Activated CD8-positive, alpha-beta T cell treated with anti-CD3 and anti-CD28 coated beads for 36 hours (primary cell): Measurements from ENCODE around the gene CCDC87. TPM values are rescaled to one million over a fixed set of nuclear protein-coding genes. Genes with fewer than 3 reads are reported as not detected.

ENCODE experiments used
- ATAC-seq: fragments of 200-7000 bp; cut with Tn5 transposase; one replicate; pipeline ENCODE4 v1.10.0; 2021; ENCODE audit warnings: mild to moderate bottlenecking, moderate library complexity
- CTCF ChIA-PET: fragments of 350-600 bp; sonication (Branson Sonifier 250); formaldehyde crosslinking; loops from one replicate; lab custom pipeline; 2021; ENCODE audit warnings: antibody characterized with exemption; lab: Charles Lee
- POLR2A ChIA-PET: fragments of 350-600 bp; sonication (Branson Sonifier 250); formaldehyde crosslinking; loops from one replicate; lab custom pipeline; 2021; ENCODE audit warnings: antibody characterized with exemption; lab: Charles Lee
- DNase-seq: peaks from one replicate; pipeline ENCODE4 v3.0.0-alpha.2; 2020
- H3K27ac Mint-ChIP-seq: one replicate; pipeline ENCODE4 v1.8.0; 2021; ENCODE audit warnings: mild to moderate bottlenecking, mixed read lengths
- H3K27me3 Mint-ChIP-seq: one replicate; pipeline ENCODE4 v1.8.0; 2021; ENCODE audit warnings: mixed read lengths
- H3K36me3 Mint-ChIP-seq: one replicate; pipeline ENCODE4 v1.8.0; 2021; ENCODE audit warnings: low read depth, mixed read lengths
- H3K4me1 Mint-ChIP-seq: one replicate; pipeline ENCODE4 v1.8.0; 2021; ENCODE audit warnings: low read depth, mixed read lengths
- H3K4me3 Mint-ChIP-seq: one replicate; pipeline ENCODE4 v1.8.0; 2021; ENCODE audit warnings: mild to moderate bottlenecking, moderate library complexity, mixed read lengths
- H3K9me3 Mint-ChIP-seq: one replicate; pipeline ENCODE4 v1.8.0; 2021; ENCODE audit warnings: mixed read lengths
- intact Hi-C: fragments of 100-400 bp; cut with micrococcal nuclease; formaldehyde crosslinking; loops from one replicate; pipeline ENCODE4 v1.10.0; 2022
- total RNA-seq, 2 experiments: library from RNA; stranded (reverse); gene quantifications; one replicate each; pipeline ENCODE4 v1.2.3, GENCODE V29; 2021
- TF ChIP-seq, protein P1 (sequence below): fragments of 200-600 bp; IDR thresholded peaks from one replicate; pipeline ENCODE4 v1.8.0; 2022; ENCODE audit warnings: antibody characterized with exemption, mild to moderate bottlenecking

CCDC87 gene
- total RNA-seq, 2 experiments from 2014 or later: 0.14 to 0.27 TPM

DNA sequence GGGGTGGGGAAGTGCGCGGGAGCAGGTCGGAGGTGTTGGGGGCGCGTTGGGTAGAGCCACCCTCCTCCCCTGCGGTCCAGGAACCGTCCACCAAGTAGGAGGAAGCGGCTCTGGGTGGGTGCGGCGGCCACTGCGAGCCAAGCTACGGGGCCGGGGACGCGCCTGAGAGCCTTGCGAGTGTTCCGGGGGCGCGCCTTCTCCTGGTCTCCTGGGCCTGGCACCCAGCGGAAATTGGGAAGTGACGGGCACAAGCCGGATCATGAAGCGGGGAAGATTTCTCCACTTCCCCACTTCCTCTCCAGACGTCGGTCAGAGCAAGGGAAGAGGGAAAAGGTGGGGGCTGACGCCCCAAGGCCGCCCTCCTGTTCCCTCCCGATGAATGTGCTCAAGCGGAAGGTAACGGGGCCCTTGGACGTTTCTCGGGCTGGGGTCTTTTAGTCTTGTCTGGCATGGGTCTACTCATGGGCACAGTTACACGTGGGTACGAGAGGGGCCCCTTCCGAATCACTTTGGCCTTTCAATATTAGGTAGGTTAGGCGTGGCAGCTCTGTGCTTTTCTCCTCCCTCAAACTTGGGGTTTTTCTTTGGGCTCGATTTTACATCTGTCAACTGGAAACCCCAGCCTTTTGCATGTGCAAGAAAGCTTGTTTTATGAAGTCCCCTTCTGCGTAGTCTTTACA, 24.4 kb upstream of the CCDC87 start:
- H3K4me1 Mint-ChIP-seq: peaks cover 40% of the 10 kb centered on the region
- H3K36me3 Mint-ChIP-seq: peaks cover 61% of the 10 kb centered on the region
- POLR2A ChIA-PET: interaction anchor here (0.5 to 16.1 kb wide), 19 partner anchors 10 to 546 kb away, joined by 3 to 558 read pairs (median 4); partner anchors contain the start of genes ACTN3, CCS, RBM4 and RBM4B
- peak overlapping the region; percentile 98 for H3K27ac Mint-ChIP-seq
- peak; percentile 16 for DNase-seq
- TF ChIP-seq, protein P1, sequence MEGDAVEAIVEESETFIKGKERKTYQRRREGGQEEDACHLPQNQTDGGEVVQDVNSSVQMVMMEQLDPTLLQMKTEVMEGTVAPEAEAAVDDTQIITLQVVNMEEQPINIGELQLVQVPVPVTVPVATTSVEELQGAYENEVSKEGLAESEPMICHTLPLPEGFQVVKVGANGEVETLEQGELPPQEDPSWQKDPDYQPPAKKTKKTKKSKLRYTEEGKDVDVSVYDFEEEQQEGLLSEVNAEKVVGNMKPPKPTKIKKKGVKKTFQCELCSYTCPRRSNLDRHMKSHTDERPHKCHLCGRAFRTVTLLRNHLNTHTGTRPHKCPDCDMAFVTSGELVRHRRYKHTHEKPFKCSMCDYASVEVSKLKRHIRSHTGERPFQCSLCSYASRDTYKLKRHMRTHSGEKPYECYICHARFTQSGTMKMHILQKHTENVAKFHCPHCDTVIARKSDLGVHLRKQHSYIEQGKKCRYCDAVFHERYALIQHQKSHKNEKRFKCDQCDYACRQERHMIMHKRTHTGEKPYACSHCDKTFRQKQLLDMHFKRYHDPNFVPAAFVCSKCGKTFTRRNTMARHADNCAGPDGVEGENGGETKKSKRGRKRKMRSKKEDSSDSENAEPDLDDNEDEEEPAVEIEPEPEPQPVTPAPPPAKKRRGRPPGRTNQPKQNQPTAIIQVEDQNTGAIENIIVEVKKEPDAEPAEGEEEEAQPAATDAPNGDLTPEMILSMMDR: no peak
- peaks cover 1% of the 10 kb centered on the region for H3K9me3 Mint-ChIP-seq
- no peak for ATAC-seq
- H3K27me3 Mint-ChIP-seq: no peaks in the 10 kb centered on the region
- CTCF ChIA-PET: interaction anchor here (0.9 to 2.6 kb wide), 5 partner anchors 14 to 208 kb away, joined by 3 to 16 read pairs (median 4); partner anchors contain the start of genes RBM4 and RBM4B
- intact Hi-C loops: loop anchor here (5.0 kb wide), 1 partner anchor 40 kb away; no protein-coding TSS in a partner anchor
- H3K4me3 Mint-ChIP-seq: peak overlapping the region; percentile 93

DNA sequence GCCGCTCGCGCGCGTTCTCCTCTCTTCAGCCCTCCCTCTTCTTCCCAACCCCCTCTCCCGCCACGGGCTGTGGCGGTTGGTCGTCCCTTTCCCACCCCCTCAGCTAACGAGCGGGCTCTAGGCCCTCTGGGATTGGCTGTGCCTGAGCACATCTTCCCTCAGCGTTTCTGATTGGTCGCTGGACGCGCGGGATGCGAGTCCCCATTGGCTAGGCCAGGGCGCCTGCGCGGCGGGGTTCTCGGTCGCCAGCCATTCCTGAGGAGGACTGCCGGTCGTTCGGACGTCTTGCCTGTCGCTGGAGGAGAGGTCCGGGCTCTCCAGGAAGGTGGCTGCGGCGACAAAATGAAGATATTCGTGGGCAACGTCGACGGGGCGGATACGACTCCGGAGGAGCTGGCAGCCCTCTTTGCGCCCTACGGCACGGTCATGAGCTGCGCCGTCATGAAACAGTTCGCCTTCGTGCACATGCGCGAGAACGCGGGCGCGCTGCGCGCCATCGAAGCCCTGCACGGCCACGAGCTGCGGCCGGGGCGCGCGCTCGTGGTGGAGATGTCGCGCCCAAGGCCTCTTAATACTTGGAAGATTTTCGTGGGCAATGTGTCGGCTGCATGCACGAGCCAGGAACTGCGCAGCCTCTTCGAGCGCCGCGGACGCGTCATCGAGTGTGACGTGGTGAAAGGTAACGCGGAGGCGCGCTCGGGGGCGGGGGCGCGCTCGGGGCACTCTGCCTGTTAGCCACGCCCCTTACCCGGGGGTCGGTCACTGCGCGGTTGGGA, 23.7 kb upstream of the CCDC87 start, which contains the start of gene RBM14:
RBM14 (plus strand) TSS at position 252 of the 776 bp plus-strand sequence; CDS start at position 343, 91 bp downstream.
- Mint-ChIP-seq H3K4me3 (peak within 1 kb of the TSS; percentile 93), H3K9me3 (peaks cover 1% of the 10 kb centered on the region), H3K36me3 (peaks cover 54% of the 10 kb centered on the region), H3K27me3 (no peaks in the 10 kb centered on the region), H3K4me1 (peaks cover 33% of the 10 kb centered on the region), H3K27ac (peak within 1 kb of the TSS; percentile 98)
- DNase-seq: peak; percentile 99
- ChIA-PET CTCF (interaction anchor here (1.6 to 2.6 kb wide), 3 partner anchors 22 to 207 kb away, joined by 4 to 16 read pairs (median 13); partner anchors contain the start of genes RBM4 and RBM4B), POLR2A (interaction anchor here (0.8 to 16.1 kb wide), 13 partner anchors 9 to 546 kb away, joined by 3 to 558 read pairs (median 5); partner anchors contain the start of genes ACTN3, CCS, RBM4 and RBM4B)
- peak; percentile 96 for ATAC-seq
- TF ChIP-seq, protein P1: no peak
- intact Hi-C loops: loop anchor here (5.0 kb wide), 1 partner anchor 39 kb away; no protein-coding TSS in a partner anchor

DNA sequence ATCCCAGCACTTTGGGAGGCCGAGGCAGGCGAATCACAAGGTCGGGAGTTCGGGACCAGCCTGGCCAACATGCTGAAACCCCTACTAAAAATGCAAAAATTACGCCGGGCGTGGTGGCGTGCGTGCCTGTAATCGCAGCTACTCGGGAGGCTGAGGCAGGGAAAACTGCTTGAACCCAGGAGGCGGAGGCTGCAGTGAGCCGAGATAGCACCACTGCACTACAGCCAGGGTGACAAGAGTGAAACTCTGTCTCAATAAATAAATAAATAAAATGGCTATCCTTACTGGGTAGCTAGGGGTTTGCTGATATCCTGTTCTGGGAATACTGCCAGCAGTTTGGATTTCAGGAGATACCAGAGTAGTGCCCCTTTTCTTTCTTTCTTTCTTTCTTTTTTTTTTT, 21.2 kb upstream of the CCDC87 start:
- CTCF ChIA-PET: no interaction called here
- TF ChIP-seq, protein P1: no peak
- peaks cover 20% of the 10 kb centered on the region for H3K4me1 Mint-ChIP-seq
- POLR2A ChIA-PET: interaction anchor here (0.9 to 2.0 kb wide), 5 partner anchors 10 to 64 kb away, joined by 3 to 9 read pairs (median 3); partner anchors contain the start of gene RBM4B
- no peak for ATAC-seq
- H3K27me3 Mint-ChIP-seq: no peaks in the 10 kb centered on the region
- intact Hi-C loops: no loop called here
- peaks cover 35% of the 10 kb centered on the region for H3K36me3 Mint-ChIP-seq
- H3K4me3 Mint-ChIP-seq: no peak overlapping the region
- DNase-seq: no peak
- no peak overlapping the region for H3K27ac Mint-ChIP-seq
- H3K9me3 Mint-ChIP-seq: no peaks in the 10 kb centered on the region

DNA sequence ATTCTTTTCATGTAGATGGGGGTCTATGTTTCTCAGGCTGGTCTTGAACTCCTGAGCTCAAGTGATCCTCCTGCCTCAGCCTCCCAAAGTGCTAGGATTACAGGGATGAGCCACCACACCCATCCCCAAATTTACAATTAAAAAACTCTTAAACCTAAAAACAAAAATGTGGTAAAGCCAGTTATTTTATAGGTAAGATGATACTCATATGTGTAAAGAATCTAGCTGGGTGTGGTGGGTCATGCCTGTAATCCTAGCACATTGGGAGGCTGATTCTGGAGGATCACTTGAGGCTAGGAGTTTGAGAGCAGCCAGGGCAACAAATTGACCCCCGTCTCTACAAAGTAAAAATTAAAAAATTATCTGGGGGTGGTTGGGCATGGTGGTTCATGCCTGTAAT, 19.6 kb upstream of the CCDC87 start:
- H3K9me3 Mint-ChIP-seq: no peaks in the 10 kb centered on the region
- H3K4me1 Mint-ChIP-seq: peaks cover 10% of the 10 kb centered on the region
- POLR2A ChIA-PET: interaction anchor here (0.7 to 1.8 kb wide), 5 partner anchors 11 to 33 kb away, joined by 3 to 8 read pairs (median 4); no protein-coding TSS in a partner anchor
- H3K36me3 Mint-ChIP-seq: peaks cover 19% of the 10 kb centered on the region
- intact Hi-C loops: no loop called here
- no peak overlapping the region for H3K27ac Mint-ChIP-seq
- DNase-seq (no peak), ATAC-seq (no peak)
- TF ChIP-seq, protein P1: no peak
- no peak overlapping the region for H3K4me3 Mint-ChIP-seq
- H3K27me3 Mint-ChIP-seq: no peaks in the 10 kb centered on the region
- CTCF ChIA-PET: no interaction called here
